ENCODE measurements around the gene SARDH. TPM values are rescaled to one million over a fixed set of nuclear protein-coding genes. Genes with fewer than 3 reads are reported as not detected.

SARDH gene
- total and polyA plus RNA-seq, 2 donors from 2014 or later: 4.6 to 12.0 TPM

DNA sequence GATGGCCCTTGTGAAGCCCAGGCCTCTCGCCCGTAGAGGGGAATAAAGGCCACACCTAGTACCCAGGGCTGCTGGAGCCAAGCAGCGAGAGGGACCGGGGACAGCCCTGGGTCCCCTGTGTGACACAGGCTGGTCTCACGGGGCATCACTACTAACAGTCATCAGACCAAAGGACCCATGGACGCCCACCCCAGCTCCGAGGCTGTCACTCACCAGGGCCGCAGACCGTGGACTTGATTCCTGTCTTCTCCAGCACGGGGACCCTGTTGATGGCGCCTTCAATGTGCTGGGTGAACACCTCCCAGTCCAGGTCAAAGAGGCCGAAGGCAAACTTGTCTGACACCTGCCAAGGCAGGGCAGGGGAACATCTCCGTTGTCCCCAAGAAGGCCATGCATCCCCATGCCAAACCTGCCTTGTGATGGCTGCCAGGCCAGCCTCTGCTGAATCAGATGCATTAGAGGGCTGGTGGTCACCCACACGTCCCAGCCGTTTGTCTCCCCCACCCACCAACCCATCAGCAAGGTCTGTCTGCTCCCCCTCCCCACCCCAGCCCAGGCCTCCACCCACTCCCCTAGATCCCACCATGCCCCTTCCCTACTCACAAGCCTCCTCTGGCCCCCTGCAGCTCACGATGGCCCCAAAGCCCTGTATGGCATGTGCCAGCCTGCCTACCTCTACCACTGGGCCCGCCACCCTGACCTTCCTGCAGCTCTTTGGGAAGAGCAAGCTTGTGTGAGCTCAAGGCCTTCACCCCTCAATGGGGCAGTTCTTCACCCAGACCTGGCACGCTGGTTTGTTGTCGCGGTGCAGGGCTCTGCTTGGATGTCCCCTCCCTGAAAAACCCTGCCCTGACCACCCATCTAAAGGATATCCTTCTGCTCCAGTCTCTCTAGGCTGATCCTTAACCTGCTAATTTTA is 20.8 kb downstream of the SARDH start:
- H3K4me1 ChIP-seq (ENCODE audit: control insufficient read depth in 2 of 3, insufficient read depth in 2 of 3, low read depth in 1 of 3, low read length in 3 of 3): peaks cover 0 to 22% (median 15%) of the 10 kb centered on the region in 3 donors
- no peak overlapping the region for H3K4me3 ChIP-seq (ENCODE audit: low read length in 3 of 3)
- FAIRE-seq (no peak), DNase-seq (peak in 1 of 5 donors; percentile 59)
- H3K27me3 ChIP-seq (ENCODE audit: control insufficient read depth, insufficient read depth, low read length): no peaks in the 10 kb centered on the region
- no peak overlapping the region for H3K9ac ChIP-seq (ENCODE audit: low read length in 3 of 3)
- H3K27ac ChIP-seq (ENCODE audit: low read depth in 2 of 2, low read length in 2 of 2): no peak overlapping the region
- intact Hi-C loops (cut with DNase I): no loop called here
- H3K36me3 ChIP-seq (ENCODE audit: control insufficient read depth in 2 of 3, insufficient read depth in 3 of 3, low read length in 3 of 3): no peaks in the 10 kb centered on the region
- H3K9me3 ChIP-seq (ENCODE audit: control insufficient read depth in 2 of 3, insufficient read depth in 1 of 3, low read length in 3 of 3): no peaks in the 10 kb centered on the region
- TF ChIP-seq CTCF (IDR thresholded peaks at IDR 0.05; ENCODE audit: borderline replicate concordance, extremely low read depth, insufficient read depth): no peak

- FAIRE-seq: no peak
- DNase-seq: peak in 2 of 5 donors; percentile 9 to 40
- no peaks in the 10 kb centered on the region for H3K9me3 ChIP-seq (ENCODE audit: control insufficient read depth in 2 of 3, insufficient read depth in 1 of 3, low read length in 3 of 3)
- no peaks in the 10 kb centered on the region for H3K27me3 ChIP-seq (ENCODE audit: control insufficient read depth, insufficient read depth, low read length)
- H3K27ac ChIP-seq (ENCODE audit: low read depth in 2 of 2, low read length in 2 of 2): no peak overlapping the region
- H3K4me1 ChIP-seq (ENCODE audit: control insufficient read depth in 2 of 3, insufficient read depth in 2 of 3, low read depth in 1 of 3, low read length in 3 of 3): peaks cover 0 to 23% (median 15%) of the 10 kb centered on the region in 3 donors
- no peaks in the 10 kb centered on the region for H3K36me3 ChIP-seq (ENCODE audit: control insufficient read depth in 2 of 3, insufficient read depth in 3 of 3, low read length in 3 of 3)
- intact Hi-C loops (cut with DNase I): no loop called here
- no peak for TF ChIP-seq CTCF (IDR thresholded peaks at IDR 0.05; ENCODE audit: borderline replicate concordance, extremely low read depth, insufficient read depth)
- no peak overlapping the region for H3K9ac ChIP-seq (ENCODE audit: low read length in 3 of 3)
- H3K4me3 ChIP-seq (ENCODE audit: low read length in 3 of 3): no peak overlapping the region
Measured at GRCh38 chr9:133716564-133717112, 21.5 kb downstream of the SARDH start.

DNA sequence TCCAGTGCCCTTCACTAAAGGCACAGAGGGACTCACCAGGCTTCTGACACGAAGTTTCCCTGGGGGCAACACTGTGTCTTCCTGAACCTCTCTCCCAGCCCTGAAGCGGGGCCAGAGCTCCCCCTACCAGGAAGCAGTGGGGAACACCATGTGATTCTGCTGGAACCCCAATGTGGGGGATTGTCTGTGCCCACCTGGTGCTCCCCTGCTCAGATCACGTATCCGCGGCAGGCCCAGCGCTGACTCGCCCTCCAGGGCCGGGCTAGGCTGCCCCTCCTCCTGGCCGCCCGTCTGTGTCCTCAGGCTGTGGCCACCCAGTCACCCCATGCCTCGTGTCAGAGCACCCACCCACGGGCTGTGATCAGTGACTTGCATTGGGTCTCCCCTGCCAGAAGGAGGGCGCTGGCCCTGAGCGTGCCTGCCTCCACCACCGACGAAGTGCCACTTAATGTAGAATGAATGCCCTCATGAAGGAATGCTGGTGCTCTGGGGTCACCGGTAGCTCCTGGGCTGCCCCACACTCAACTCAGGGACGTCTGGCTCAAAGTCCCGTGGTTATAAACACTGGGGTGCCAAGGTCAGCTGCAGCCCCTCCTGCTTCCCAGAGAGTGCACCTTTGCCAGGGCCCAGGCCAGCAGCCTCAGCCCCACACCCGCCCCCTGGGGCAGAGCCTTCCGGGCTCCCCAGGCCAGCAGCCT is 22.1 kb downstream of the SARDH start:
- Histone ChIP-seq H3K9ac (ENCODE audit: low read length in 3 of 3) (peak overlapping the region in 1 of 3 donors; percentile 26), H3K4me1 (ENCODE audit: control insufficient read depth in 2 of 3, insufficient read depth in 2 of 3, low read depth in 1 of 3, low read length in 3 of 3) (peaks cover 0 to 23% (median 15%) of the 10 kb centered on the region in 3 donors), H3K9me3 (ENCODE audit: control insufficient read depth in 2 of 3, insufficient read depth in 1 of 3, low read length in 3 of 3) (no peaks in the 10 kb centered on the region), H3K27ac (ENCODE audit: low read depth in 2 of 2, low read length in 2 of 2) (peak overlapping the region; percentile 13 to 60), H3K27me3 (ENCODE audit: control insufficient read depth, insufficient read depth, low read length) (no peaks in the 10 kb centered on the region), H3K4me3 (ENCODE audit: low read length in 3 of 3) (no peak overlapping the region), H3K36me3 (ENCODE audit: control insufficient read depth in 2 of 3, insufficient read depth in 3 of 3, low read length in 3 of 3) (no peaks in the 10 kb centered on the region)
- TF ChIP-seq CTCF (IDR thresholded peaks at IDR 0.05; ENCODE audit: borderline replicate concordance, extremely low read depth, insufficient read depth): peak; percentile 29
- no peak for FAIRE-seq
- intact Hi-C loops (cut with DNase I): no loop called here
- peak in 3 of 5 donors; percentile 64 to 79 (median 69) for DNase-seq

All from kidney (tissue), 14 donors.